GM23338 (cell line): ENCODE data around the gene IGF2BP2.

Source experiments
- CREB1 ChIP-seq: fragments of 250-450 bp; sonication (Bioruptor Pico); IDR thresholded peaks from 2 replicates; pipeline ENCODE4 v1.5.0; 2020; ENCODE audit warnings: low read depth, mild to moderate bottlenecking, moderate library complexity
- CTCF ChIP-seq, 2 experiments: fragments of 200-600 bp in 1 of 2; sonication (generic) in 1 of 2; conservative IDR thresholded peaks; 2 replicates each; pipeline versions ENCODE4 v1.5.1 to v1.6.1; 2016 to 2017; ENCODE audit warnings: antibody characterized with exemption in 2 of 2, low read depth in 2 of 2, mild to moderate bottlenecking in 2 of 2, moderate library complexity in 1 of 2
- ETS1 ChIP-seq: IDR thresholded peaks from 2 replicates; pipeline ENCODE4 v1.6.1; 2016; ENCODE audit warnings: antibody characterized with exemption
- EZH2 ChIP-seq: fragments of 200-600 bp; sonication (generic); IDR thresholded peaks from one replicate; pipeline ENCODE4 v1.8.0; 2017; ENCODE audit warnings: antibody characterized with exemption, mild to moderate bottlenecking, low read depth; ENCODE audit not compliant: unreplicated experiment
- EZH2phosphoT487 ChIP-seq: fragments of 200-600 bp; sonication (generic); IDR thresholded peaks from one replicate; pipeline ENCODE4 v1.8.1; 2018; ENCODE audit warnings: antibody characterized with exemption; ENCODE audit not compliant: unreplicated experiment
- JUNB ChIP-seq: IDR thresholded peaks from one replicate; pipeline ENCODE4 v1.6.1; 2016; ENCODE audit warnings: antibody characterized with exemption; ENCODE audit not compliant: unreplicated experiment
- POLR2AphosphoS5 ChIP-seq: IDR thresholded peaks from 2 replicates; pipeline ENCODE4 v1.6.1; 2016; ENCODE audit warnings: antibody characterized with exemption, low read depth
- REST ChIP-seq: IDR thresholded peaks from one replicate; pipeline ENCODE4 v1.6.1; 2018; ENCODE audit warnings: antibody characterized with exemption; ENCODE audit not compliant: unreplicated experiment
- ZNF114 ChIP-seq: fragments of 250-450 bp; sonication (Bioruptor Pico); IDR thresholded peaks from 2 replicates; pipeline ENCODE4 v1.5.0; 2020; ENCODE audit warnings: mild to moderate bottlenecking, moderate library complexity
- ZNF331 ChIP-seq: fragments of 250-450 bp; sonication (Bioruptor Pico); IDR thresholded peaks from 2 replicates; pipeline ENCODE4 v1.5.0; 2020; ENCODE audit warnings: low read depth, mild to moderate bottlenecking, moderate library complexity
- ZNF462 ChIP-seq: fragments of 250-450 bp; sonication (Bioruptor Pico); IDR thresholded peaks from 2 replicates; pipeline ENCODE4 v1.5.0; 2020; ENCODE audit warnings: mild to moderate bottlenecking, moderate library complexity

- no peak for TF ChIP-seq CTCF (conservative IDR thresholded peaks at IDR 0.05; ENCODE audit: low read depth in 2 of 2)
- TF ChIP-seq ZNF331 = no peak
- TF ChIP-seq EZH2 = no peak
- no peak for TF ChIP-seq POLR2AphosphoS5
- TF ChIP-seq EZH2phosphoT487 = no peak
- TF ChIP-seq REST = no peak
- no peak for TF ChIP-seq JUNB
- no peak for TF ChIP-seq CREB1 (CRISPR knock-in tag)
- no peak for TF ChIP-seq ZNF462
- no peak for TF ChIP-seq ETS1
- TF ChIP-seq ZNF114 (CRISPR knock-in tag) = no peak
Observed at GRCh38 chr3:185678027-185678426, 146.8 kb downstream of the IGF2BP2 start.
